DND-41 (cell line): ENCODE data around the gene TBC1D14.

ENCODE experiments used
- ATAC-seq: fragments of 200-7000 bp; cut with Tn5 transposase; 3 replicates; pipeline ENCODE4 v1.9.1; 2021; ENCODE audit warnings: low read depth; ENCODE audit not compliant: insufficient read depth
- DNase-seq: peaks from one replicate; pipeline ENCODE4 v3.0.0-alpha.2; 2020
- H2AFZ ChIP-seq: 2 replicates; pipeline ENCODE4 v1.6.0; 2012; ENCODE audit warnings: low read depth, low read length
- H3K27ac ChIP-seq: 2 replicates; pipeline ENCODE4 v1.5.1; 2012; ENCODE audit warnings: low read length, inconsistent platforms
- H3K27me3 ChIP-seq: fragments of 200-600 bp; sonication (generic); 2 replicates; pipeline ENCODE4 v1.6.0; 2012; ENCODE audit warnings: low read length, mild to moderate bottlenecking, inconsistent platforms; ENCODE audit not compliant: insufficient read depth, poor library complexity
- H3K36me3 ChIP-seq: 2 replicates; pipeline ENCODE4 v1.5.1; 2012; ENCODE audit warnings: low read length, inconsistent platforms; ENCODE audit not compliant: insufficient read depth
- H3K4me1 ChIP-seq: 2 replicates; pipeline ENCODE4 v1.5.1; 2012; ENCODE audit warnings: mild to moderate bottlenecking, low read length; ENCODE audit not compliant: insufficient read depth
- H3K4me2 ChIP-seq: 2 replicates; pipeline ENCODE4 v1.6.0; 2012; ENCODE audit warnings: mild to moderate bottlenecking, moderate library complexity, low read length, inconsistent platforms; ENCODE audit not compliant: insufficient read depth
- H3K4me3 ChIP-seq, 2 experiments: fragments of 200-600 bp in 1 of 2; shearing (Covaris generic) in 1 of 2; 2 replicates each; pipeline ENCODE4 v1.5.1; 2012 to 2016; ENCODE audit warnings: inconsistent platforms in 2 of 2, low read length in 2 of 2, mild to moderate bottlenecking in 2 of 2, low read depth in 1 of 2, moderate library complexity in 1 of 2
- H3K79me2 ChIP-seq: 2 replicates; pipeline ENCODE4 v1.6.0; 2012; ENCODE audit warnings: low read length, inconsistent platforms; ENCODE audit not compliant: insufficient read depth
- H3K9ac ChIP-seq: 2 replicates; pipeline ENCODE4 v1.6.0; 2012; ENCODE audit warnings: low read depth, mild to moderate bottlenecking, inconsistent platforms, low read length, moderate library complexity
- H3K9me3 ChIP-seq: 2 replicates; pipeline ENCODE4 v1.5.1; 2012; ENCODE audit warnings: low read length, moderate library complexity, mild to moderate bottlenecking, inconsistent platforms; ENCODE audit not compliant: insufficient read depth, severe bottlenecking
- H4K20me1 ChIP-seq: 2 replicates; pipeline ENCODE4 v1.6.0; 2012; ENCODE audit warnings: low read length; ENCODE audit not compliant: insufficient read depth
- EZH2 ChIP-seq: IDR thresholded peaks from 3 replicates; pipeline ENCODE4 v1.6.1; 2012; ENCODE audit warnings: borderline replicate concordance, low read depth, mild to moderate bottlenecking, moderate library complexity, low read length, inconsistent platforms; ENCODE audit not compliant: severe bottlenecking
- TF ChIP-seq, protein P1 (sequence below): IDR thresholded peaks from 2 replicates; pipeline ENCODE4 v1.5.1; 2012; ENCODE audit warnings: borderline replicate concordance, low read length, moderate library complexity, mild to moderate bottlenecking; ENCODE audit not compliant: poor library complexity, severe bottlenecking; ENCODE audit errors: extremely low read depth

Gene TBC1D14

DNA sequence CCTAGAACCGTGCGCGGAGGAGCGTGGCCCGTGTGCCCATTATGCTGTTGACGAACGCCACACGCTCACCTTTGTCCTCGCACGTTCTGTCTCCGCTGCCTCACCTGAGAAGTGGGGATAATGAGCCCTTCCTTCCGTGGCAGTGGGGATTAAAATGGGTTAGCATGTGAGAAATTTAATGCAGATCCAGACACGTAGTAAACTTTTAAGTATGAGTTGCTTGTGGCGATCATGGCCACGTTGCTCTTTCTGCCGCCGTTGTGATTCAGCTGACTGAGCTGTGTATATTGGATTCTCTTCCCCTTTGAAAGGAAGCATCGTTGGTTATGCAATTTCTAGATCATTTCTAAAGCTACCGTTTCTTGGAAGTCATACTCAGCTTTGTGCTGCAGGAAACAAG, 16.5 kb downstream of the TBC1D14 start:
- no peak for TF ChIP-seq EZH2
- TF ChIP-seq, protein P1, sequence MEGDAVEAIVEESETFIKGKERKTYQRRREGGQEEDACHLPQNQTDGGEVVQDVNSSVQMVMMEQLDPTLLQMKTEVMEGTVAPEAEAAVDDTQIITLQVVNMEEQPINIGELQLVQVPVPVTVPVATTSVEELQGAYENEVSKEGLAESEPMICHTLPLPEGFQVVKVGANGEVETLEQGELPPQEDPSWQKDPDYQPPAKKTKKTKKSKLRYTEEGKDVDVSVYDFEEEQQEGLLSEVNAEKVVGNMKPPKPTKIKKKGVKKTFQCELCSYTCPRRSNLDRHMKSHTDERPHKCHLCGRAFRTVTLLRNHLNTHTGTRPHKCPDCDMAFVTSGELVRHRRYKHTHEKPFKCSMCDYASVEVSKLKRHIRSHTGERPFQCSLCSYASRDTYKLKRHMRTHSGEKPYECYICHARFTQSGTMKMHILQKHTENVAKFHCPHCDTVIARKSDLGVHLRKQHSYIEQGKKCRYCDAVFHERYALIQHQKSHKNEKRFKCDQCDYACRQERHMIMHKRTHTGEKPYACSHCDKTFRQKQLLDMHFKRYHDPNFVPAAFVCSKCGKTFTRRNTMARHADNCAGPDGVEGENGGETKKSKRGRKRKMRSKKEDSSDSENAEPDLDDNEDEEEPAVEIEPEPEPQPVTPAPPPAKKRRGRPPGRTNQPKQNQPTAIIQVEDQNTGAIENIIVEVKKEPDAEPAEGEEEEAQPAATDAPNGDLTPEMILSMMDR, result no peak
- H3K9me3 ChIP-seq, result no peaks in the 10 kb centered on the region
- ATAC-seq, result no peak
- peaks cover 40% of the 10 kb centered on the region for H3K36me3 ChIP-seq
- H3K27ac ChIP-seq, result no peak overlapping the region
- no peak overlapping the region for H3K9ac ChIP-seq
- H3K79me2 ChIP-seq, result peaks cover 53% of the 10 kb centered on the region
- no peak overlapping the region for H3K4me3 ChIP-seq
- no peaks in the 10 kb centered on the region for H3K27me3 ChIP-seq
- no peak overlapping the region for H2AFZ ChIP-seq
- H3K4me1 ChIP-seq, result no peaks in the 10 kb centered on the region
- DNase-seq, result no peak
- no peak overlapping the region for H3K4me2 ChIP-seq
- H4K20me1 ChIP-seq, result peaks cover 55% of the 10 kb centered on the region

DNA sequence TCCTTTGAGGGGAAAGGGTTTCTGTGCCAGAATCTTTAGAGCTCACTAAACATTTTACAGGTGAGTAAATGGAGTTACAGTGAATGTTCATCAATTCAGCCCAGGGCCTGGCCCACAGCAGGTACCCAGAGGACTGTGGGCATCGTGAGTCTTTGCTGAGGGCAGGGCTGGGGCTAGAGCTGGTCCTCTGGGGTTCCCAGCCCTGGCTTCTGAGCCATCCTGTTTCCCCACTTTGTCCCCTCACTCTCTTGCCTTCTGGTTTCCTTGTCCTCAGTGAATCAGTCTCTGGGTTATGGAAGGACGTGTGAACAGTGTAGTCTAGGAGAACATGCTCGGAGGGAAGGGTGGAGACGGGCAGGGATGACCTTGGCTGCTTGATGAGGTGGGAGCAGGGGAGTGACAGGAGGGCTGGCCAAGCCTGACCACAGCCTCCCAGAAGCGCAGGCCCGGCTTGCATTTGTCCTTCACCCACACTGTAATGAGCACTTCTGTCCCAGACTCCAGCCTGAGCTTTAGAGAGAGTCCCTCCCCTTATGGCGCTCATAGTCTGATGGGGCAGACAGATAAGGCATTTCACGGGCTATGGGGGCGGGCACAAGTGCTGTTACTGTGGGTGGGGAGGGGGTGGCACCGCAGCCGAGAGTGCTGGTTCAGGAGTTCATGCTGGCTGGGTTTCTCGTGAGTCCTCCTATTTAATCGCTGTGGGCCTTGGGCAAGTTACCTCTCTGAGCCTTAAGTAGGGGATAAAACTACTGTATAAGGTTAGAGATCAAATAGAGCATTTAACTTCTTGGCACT, 17.3 kb downstream of the TBC1D14 start:
- H3K9me3 ChIP-seq, result no peaks in the 10 kb centered on the region
- DNase-seq, result peak; percentile 43
- H3K36me3 ChIP-seq, result peaks cover 44% of the 10 kb centered on the region
- H3K4me1 ChIP-seq, result no peaks in the 10 kb centered on the region
- peak; percentile 79 for ATAC-seq
- H2AFZ ChIP-seq, result no peak overlapping the region
- TF ChIP-seq, protein P1, result no peak
- TF ChIP-seq EZH2, result no peak
- no peak overlapping the region for H3K4me2 ChIP-seq
- H4K20me1 ChIP-seq, result peaks cover 55% of the 10 kb centered on the region
- no peak overlapping the region for H3K9ac ChIP-seq
- H3K27ac ChIP-seq, result no peak overlapping the region
- H3K79me2 ChIP-seq, result peaks cover 57% of the 10 kb centered on the region
- no peaks in the 10 kb centered on the region for H3K27me3 ChIP-seq
- no peak overlapping the region for H3K4me3 ChIP-seq

DNA sequence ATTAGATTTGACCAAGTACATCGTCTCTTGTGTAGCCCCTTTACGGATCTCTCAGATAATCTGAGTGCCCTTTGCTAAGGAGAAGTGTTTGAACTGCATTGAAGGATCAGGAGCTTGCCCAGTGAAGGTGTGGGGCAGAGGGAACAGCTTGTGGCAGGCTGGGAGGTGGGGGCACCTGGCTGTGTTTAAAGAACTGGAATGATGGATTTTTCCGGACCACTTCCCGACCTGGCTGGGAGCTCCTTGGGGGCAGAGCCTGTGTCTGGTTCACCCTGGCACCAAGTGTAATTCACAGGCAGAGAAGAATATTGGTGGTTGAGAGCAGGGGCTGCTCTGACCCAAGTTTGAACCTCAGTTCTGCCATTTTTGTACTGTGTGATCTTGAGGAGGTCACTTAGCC, 18.5 kb downstream of the TBC1D14 start:
- Histone ChIP-seq H3K79me2 (peaks cover 55% of the 10 kb centered on the region), H3K27me3 (no peaks in the 10 kb centered on the region), H2AFZ (no peak overlapping the region), H3K4me1 (no peaks in the 10 kb centered on the region), H3K9me3 (no peaks in the 10 kb centered on the region), H4K20me1 (peaks cover 62% of the 10 kb centered on the region), H3K9ac (no peak overlapping the region), H3K4me2 (no peak overlapping the region), H3K27ac (no peak overlapping the region), H3K4me3 (no peak overlapping the region), H3K36me3 (peaks cover 52% of the 10 kb centered on the region)
- no peak for ATAC-seq
- no peak for DNase-seq
- no peak for TF ChIP-seq EZH2
- TF ChIP-seq, protein P1, result no peak
